Measurements from ENCODE around the gene OSTF1. TPM values are rescaled to one million over a fixed set of nuclear protein-coding genes. Genes with fewer than 3 reads are reported as not detected.

Gene OSTF1
- total RNA-seq, 2 experiments from 2014 or later = 37.3 to 58.1 TPM

GRCh38 chr9:75142202-75142601 is 53.9 kb downstream of the OSTF1 start:
- Histone ChIP-seq H3K4me2 (ENCODE audit: low read length) (no peak overlapping the region), H3K9me2 (ENCODE audit: insufficient read depth, low read length) (no peaks in the 10 kb centered on the region), H3K9me3 (ENCODE audit: low read length) (no peaks in the 10 kb centered on the region), H3K27ac (ENCODE audit: low read depth, low read length, poor library complexity, severe bottlenecking) (no peak overlapping the region), H3K4me3 (ENCODE audit: low read depth, low read length, poor library complexity, severe bottlenecking) (no peak overlapping the region), H3K36me3 (ENCODE audit: insufficient read depth, low read length) (peaks cover 79% of the 10 kb centered on the region), H2AFZ (ENCODE audit: low read length) (no peak overlapping the region), H3K79me2 (ENCODE audit: insufficient read depth, low read depth, low read length) (no peaks in the 10 kb centered on the region), H4K20me1 (ENCODE audit: insufficient read depth, low read length) (no peaks in the 10 kb centered on the region), H3K4me1 (ENCODE audit: insufficient read depth, low read length, poor library complexity, severe bottlenecking) (peaks cover 8% of the 10 kb centered on the region)
- intact Hi-C loops (cut with micrococcal nuclease; ENCODE audit: unreplicated experiment) = no loop called here
- TF ChIP-seq EZH2phosphoT487 (IDR thresholded peaks at IDR 0.05; ENCODE audit: borderline replicate concordance, low read depth, low read length) (no peak), CTCF (conservative IDR thresholded peaks at IDR 0.05; ENCODE audit: low read length) (no peak)
- ChIA-PET POLR2A (interaction anchor here (0.6 to 0.9 kb wide), 2 partner anchors 10 to 379 kb away, joined by 3 read pairs; no protein-coding TSS in a partner anchor), CTCF (ENCODE audit: unreplicated experiment) (no interaction called here)
- no peak for DNase-seq (ENCODE audit: low spot score)
- no TSS peak for BruUV-seq (replicated peaks)

GRCh38 chr9:75146229-75146628 is 57.9 kb downstream of the OSTF1 start:
- peaks cover 68% of the 10 kb centered on the region for H3K36me3 ChIP-seq (ENCODE audit: insufficient read depth, low read length)
- peaks cover 20% of the 10 kb centered on the region for H3K4me1 ChIP-seq (ENCODE audit: insufficient read depth, low read length, poor library complexity, severe bottlenecking)
- no peaks in the 10 kb centered on the region for H3K9me3 ChIP-seq (ENCODE audit: low read length)
- no peak for DNase-seq (ENCODE audit: low spot score)
- TF ChIP-seq CTCF (conservative IDR thresholded peaks at IDR 0.05; ENCODE audit: low read length) (no peak), EZH2phosphoT487 (IDR thresholded peaks at IDR 0.05; ENCODE audit: borderline replicate concordance, low read depth, low read length) (no peak)
- CTCF ChIA-PET (ENCODE audit: unreplicated experiment) = no interaction called here
- no peak overlapping the region for H3K4me3 ChIP-seq (ENCODE audit: low read depth, low read length, poor library complexity, severe bottlenecking)
- H3K79me2 ChIP-seq (ENCODE audit: insufficient read depth, low read depth, low read length) = no peaks in the 10 kb centered on the region
- BruUV-seq (replicated peaks) = no TSS peak
- H3K4me2 ChIP-seq (ENCODE audit: low read length) = no peak overlapping the region
- POLR2A ChIA-PET = interaction anchor here (0.7 to 1.1 kb wide), 3 partner anchors 23 to 54 kb away, joined by 3 to 6 read pairs (median 3); no protein-coding TSS in a partner anchor
- no peaks in the 10 kb centered on the region for H4K20me1 ChIP-seq (ENCODE audit: insufficient read depth, low read length)
- intact Hi-C loops (cut with micrococcal nuclease; ENCODE audit: unreplicated experiment) = no loop called here
- no peak overlapping the region for H3K27ac ChIP-seq (ENCODE audit: low read depth, low read length, poor library complexity, severe bottlenecking)
- no peaks in the 10 kb centered on the region for H3K9me2 ChIP-seq (ENCODE audit: insufficient read depth, low read length)
- H2AFZ ChIP-seq (ENCODE audit: low read length) = no peak overlapping the region

GRCh38 chr9:75147638-75148037 is 59.3 kb downstream of the OSTF1 start:
- Histone ChIP-seq H2AFZ (ENCODE audit: low read length) (no peak overlapping the region), H3K79me2 (ENCODE audit: insufficient read depth, low read depth, low read length) (no peaks in the 10 kb centered on the region), H3K4me2 (ENCODE audit: low read length) (no peak overlapping the region), H3K4me1 (ENCODE audit: insufficient read depth, low read length, poor library complexity, severe bottlenecking) (peaks cover 12% of the 10 kb centered on the region), H3K4me3 (ENCODE audit: low read depth, low read length, poor library complexity, severe bottlenecking) (no peak overlapping the region), H3K9me2 (ENCODE audit: insufficient read depth, low read length) (no peaks in the 10 kb centered on the region), H3K27ac (ENCODE audit: low read depth, low read length, poor library complexity, severe bottlenecking) (no peak overlapping the region), H4K20me1 (ENCODE audit: insufficient read depth, low read length) (no peaks in the 10 kb centered on the region), H3K36me3 (ENCODE audit: insufficient read depth, low read length) (peaks cover 57% of the 10 kb centered on the region), H3K9me3 (ENCODE audit: low read length) (no peaks in the 10 kb centered on the region)
- DNase-seq (ENCODE audit: low spot score) = no peak
- no TSS peak for BruUV-seq (replicated peaks)
- intact Hi-C loops (cut with micrococcal nuclease; ENCODE audit: unreplicated experiment) = no loop called here
- ChIA-PET CTCF (ENCODE audit: unreplicated experiment) (no interaction called here), POLR2A (interaction anchor here (0.7 to 1.2 kb wide), 3 partner anchors 13 to 383 kb away, joined by 3 to 5 read pairs (median 3); no protein-coding TSS in a partner anchor)
- TF ChIP-seq EZH2phosphoT487 (IDR thresholded peaks at IDR 0.05; ENCODE audit: borderline replicate concordance, low read depth, low read length) (no peak), CTCF (conservative IDR thresholded peaks at IDR 0.05; ENCODE audit: low read length) (no peak)

Measured in OCI-LY7 (cell line).